CD14-positive monocyte (primary cell): ENCODE data around the gene CABLES2. TPM values are rescaled to one million over a fixed set of nuclear protein-coding genes. Genes with fewer than 3 reads are reported as not detected.
A peak's percentile ranks its signal among the peaks of the same experiment; 100 is the strongest.

Source experiments
- DNase-seq, 3 donors: peaks; one replicate each; pipeline ENCODE4 v3.0.0-alpha.2; 2011 to 2022
- H2AFZ ChIP-seq: 2 replicates; pipeline ENCODE4 v1.6.0; 2012; ENCODE audit warnings: mild to moderate bottlenecking, low read depth, low read length, inconsistent platforms; ENCODE audit not compliant: insufficient read depth, poor library complexity, severe bottlenecking
- H3K27ac ChIP-seq, 2 donors: 1 replicate in 1 of 2; 2 replicates in 1 of 2; pipeline ENCODE4 v1.5.1; 2012 to 2013; ENCODE audit warnings: low read length in 2 of 2, control low read depth in 1 of 2, inconsistent platforms in 1 of 2, low read depth in 1 of 2, mild to moderate bottlenecking in 1 of 2
- H3K27me3 ChIP-seq, 2 donors: one replicate each; pipeline versions ENCODE4 v1.6.0 to v1.6.1; 2011 to 2013; ENCODE audit warnings: low read length in 2 of 2; ENCODE audit not compliant: control insufficient read depth in 2 of 2, insufficient read depth in 2 of 2
- H3K36me3 ChIP-seq, 2 donors: replicated peaks in 1 of 2; 1 replicate in 1 of 2; 2 replicates in 1 of 2; pipeline versions ENCODE4 v1.5.1 to v1.6.1; 2012 to 2013; ENCODE audit warnings: low read length in 2 of 2, control low read depth in 1 of 2, inconsistent platforms in 1 of 2, mild to moderate bottlenecking in 1 of 2; ENCODE audit not compliant: insufficient read depth in 2 of 2, control insufficient read depth in 1 of 2
- H3K4me1 ChIP-seq, 2 donors: 1 replicate in 1 of 2; 2 replicates in 1 of 2; pipeline versions ENCODE4 v1.5.1 to v1.6.1; 2012 to 2013; ENCODE audit warnings: low read length in 2 of 2, control low read depth in 1 of 2, inconsistent platforms in 1 of 2, mild to moderate bottlenecking in 1 of 2, moderate library complexity in 1 of 2; ENCODE audit not compliant: insufficient read depth in 2 of 2, control insufficient read depth in 1 of 2
- H3K4me2 ChIP-seq: replicated peaks from 2 replicates; pipeline ENCODE3; 2012; ENCODE audit warnings: low read length, moderate library complexity, mild to moderate bottlenecking; ENCODE audit not compliant: poor library complexity, severe bottlenecking; ENCODE audit errors: extremely low read depth
- H3K4me3 ChIP-seq, 3 experiments: fragments of 200-600 bp in 1 of 3; sonication (generic) in 1 of 3; replicated peaks in 1 of 3; 1 replicate in 2 of 3; 2 replicates in 1 of 3; pipeline ENCODE4 v1.5.1; 2011 to 2013; ENCODE audit warnings: low read length in 3 of 3, mild to moderate bottlenecking in 3 of 3, control low read depth in 2 of 3, low read depth in 2 of 3, inconsistent platforms in 1 of 3, moderate library complexity in 1 of 3
- H3K79me2 ChIP-seq: 2 replicates; pipeline ENCODE4 v1.6.0; 2012; ENCODE audit warnings: mild to moderate bottlenecking, control low read depth, inconsistent platforms, low read length, moderate library complexity; ENCODE audit not compliant: insufficient read depth
- H3K9ac ChIP-seq: 2 replicates; pipeline ENCODE4 v1.6.0; 2017; ENCODE audit warnings: low read length, mild to moderate bottlenecking; ENCODE audit not compliant: insufficient read depth, poor library complexity, severe bottlenecking
- H3K9me3 ChIP-seq, 2 donors: replicated peaks in 1 of 2; 1 replicate in 1 of 2; 2 replicates in 1 of 2; pipeline versions ENCODE4 v1.5.1 to v1.6.1; 2012 to 2013; ENCODE audit warnings: low read length in 2 of 2, control low read depth in 1 of 2; ENCODE audit not compliant: control insufficient read depth in 1 of 2, insufficient read depth in 1 of 2
- H4K20me1 ChIP-seq: 2 replicates; pipeline ENCODE4 v1.6.0; 2012; ENCODE audit warnings: mild to moderate bottlenecking, low read length, control low read depth, moderate library complexity; ENCODE audit not compliant: insufficient read depth
- H3K27ac Mint-ChIP-seq, 7 donors: one replicate each; pipeline ENCODE4 v1.8.0; 2020; ENCODE audit warnings: mild to moderate bottlenecking in 7 of 7, mixed read lengths in 7 of 7, moderate library complexity in 6 of 7, inconsistent platforms in 2 of 7
- H3K27me3 Mint-ChIP-seq, 3 donors: one replicate each; pipeline ENCODE4 v1.8.0; 2021 to 2022; ENCODE audit warnings: low read depth in 3 of 3, mild to moderate bottlenecking in 3 of 3, mixed read lengths in 3 of 3, moderate library complexity in 3 of 3, inconsistent platforms in 1 of 3
- H3K36me3 Mint-ChIP-seq, 2 donors: one replicate each; pipeline ENCODE4 v1.8.0; 2020; ENCODE audit warnings: mixed read lengths in 2 of 2, inconsistent platforms in 1 of 2, mild to moderate bottlenecking in 1 of 2
- H3K4me1 Mint-ChIP-seq: one replicate; pipeline ENCODE4 v1.8.0; 2020; ENCODE audit warnings: mild to moderate bottlenecking, mixed read lengths
- H3K4me3 Mint-ChIP-seq, 2 donors: one replicate each; pipeline ENCODE4 v1.8.0; 2020; ENCODE audit warnings: mild to moderate bottlenecking in 2 of 2, mixed read lengths in 2 of 2, moderate library complexity in 1 of 2
- H3K9me3 Mint-ChIP-seq, 7 donors: one replicate each; pipeline ENCODE4 v1.8.0; 2020 to 2022; ENCODE audit warnings: mixed read lengths in 7 of 7, mild to moderate bottlenecking in 6 of 7, moderate library complexity in 6 of 7, inconsistent platforms in 2 of 7
- CTCF ChIP-seq: fragments of 200-600 bp; IDR thresholded peaks from one replicate; pipeline ENCODE4 v1.8.0; 2022; ENCODE audit warnings: antibody characterized with exemption, mild to moderate bottlenecking
- WGBS: methylation state at CpG from one replicate; pipeline ENCODE4 v1.1.5; 2013; ENCODE audit warnings: missing lambda C conversion rate; ENCODE audit not compliant: insufficient coverage; 5-methylcytosine and 5-hydroxymethylcytosine counted together
- intact Hi-C, 2 donors: fragments of 100-400 bp; cut with micrococcal nuclease; formaldehyde crosslinking; loops; one replicate each; pipeline versions ENCODE4 v1.15.0 to v1.15.1; 2023
- polyA plus RNA-seq, 3 donors: library from polyadenylated mRNA; depleted of rRNA in 1 of 3; unstranded in 2 of 3; stranded (reverse) in 1 of 3; fragments of 300-500 nt in 2 of 3; fragments of >200 nt in 1 of 3; fragmentation: Illumina TruSeq in 2 of 3; gene quantifications; 1 replicate in 2 of 3; 2 replicates in 1 of 3; pipeline ENCODE4 v1.2.3, GENCODE V29; 2012 to 2021

Gene CABLES2
- polyA plus RNA-seq, 3 donors: 0.60 to 4.0 (median 0.61) TPM

GRCh38 chr20:62369815-62370114, 37.3 kb downstream of the CABLES2 start:
- Mint-ChIP-seq H3K4me3 (peak overlapping the region in 1 of 2 donors; percentile 75), H3K36me3 (no peaks in the 10 kb centered on the region), H3K4me1 (peaks cover 11% of the 10 kb centered on the region), H3K27me3 (peaks cover 38 to 71% (median 53%) of the 10 kb centered on the region in 3 donors), H3K9me3 (peaks cover 0 to 10% (median 2%) of the 10 kb centered on the region in 7 donors), H3K27ac (no peak overlapping the region)
- Histone ChIP-seq H4K20me1 (no peaks in the 10 kb centered on the region), H3K4me3 (no peak overlapping the region), H3K36me3 (no peaks in the 10 kb centered on the region), H3K79me2 (no peaks in the 10 kb centered on the region), H3K9ac (no peak overlapping the region), H3K4me2 (no peak overlapping the region), H3K27ac (no peak overlapping the region), H3K9me3 (peaks cover 0 to 3% of the 10 kb centered on the region in 2 donors), H2AFZ (no peak overlapping the region), H3K27me3 (peaks cover 25 to 59% of the 10 kb centered on the region in 2 donors), H3K4me1 (peaks cover 11 to 22% of the 10 kb centered on the region in 2 donors)
- intact Hi-C loops: no loop called here
- DNase-seq: no peak
- no peak for TF ChIP-seq CTCF
- 69% methylated on average over 3 of the region's 4 CpGs for WGBS

GRCh38 chr20:62368976-62369814, 37.9 kb downstream of the CABLES2 start:
- Histone ChIP-seq H3K4me2 (no peak overlapping the region), H3K27me3 (peaks cover 25 to 61% of the 10 kb centered on the region in 2 donors), H3K27ac (no peak overlapping the region), H2AFZ (no peak overlapping the region), H3K9ac (no peak overlapping the region), H3K36me3 (no peaks in the 10 kb centered on the region), H3K79me2 (no peaks in the 10 kb centered on the region), H3K4me3 (no peak overlapping the region), H3K4me1 (peaks cover 11 to 22% of the 10 kb centered on the region in 2 donors), H4K20me1 (no peaks in the 10 kb centered on the region), H3K9me3 (peaks cover 0 to 3% of the 10 kb centered on the region in 2 donors)
- Mint-ChIP-seq H3K4me3 (peak overlapping the region in 1 of 2 donors; percentile 75), H3K4me1 (peaks cover 11% of the 10 kb centered on the region), H3K36me3 (no peaks in the 10 kb centered on the region), H3K27me3 (peaks cover 38 to 70% (median 59%) of the 10 kb centered on the region in 3 donors), H3K9me3 (peaks cover 0 to 10% (median 2%) of the 10 kb centered on the region in 7 donors), H3K27ac (peak overlapping the region in 1 of 7 donors; percentile 1)
- TF ChIP-seq CTCF: peak; percentile 59
- intact Hi-C loops: no loop called here
- peak in 1 of 3 donors; percentile 19 for DNase-seq
- 13% methylated on average over 14 of the region's 28 CpGs for WGBS
